ENCODE results near the gene GRK4.

DNA sequence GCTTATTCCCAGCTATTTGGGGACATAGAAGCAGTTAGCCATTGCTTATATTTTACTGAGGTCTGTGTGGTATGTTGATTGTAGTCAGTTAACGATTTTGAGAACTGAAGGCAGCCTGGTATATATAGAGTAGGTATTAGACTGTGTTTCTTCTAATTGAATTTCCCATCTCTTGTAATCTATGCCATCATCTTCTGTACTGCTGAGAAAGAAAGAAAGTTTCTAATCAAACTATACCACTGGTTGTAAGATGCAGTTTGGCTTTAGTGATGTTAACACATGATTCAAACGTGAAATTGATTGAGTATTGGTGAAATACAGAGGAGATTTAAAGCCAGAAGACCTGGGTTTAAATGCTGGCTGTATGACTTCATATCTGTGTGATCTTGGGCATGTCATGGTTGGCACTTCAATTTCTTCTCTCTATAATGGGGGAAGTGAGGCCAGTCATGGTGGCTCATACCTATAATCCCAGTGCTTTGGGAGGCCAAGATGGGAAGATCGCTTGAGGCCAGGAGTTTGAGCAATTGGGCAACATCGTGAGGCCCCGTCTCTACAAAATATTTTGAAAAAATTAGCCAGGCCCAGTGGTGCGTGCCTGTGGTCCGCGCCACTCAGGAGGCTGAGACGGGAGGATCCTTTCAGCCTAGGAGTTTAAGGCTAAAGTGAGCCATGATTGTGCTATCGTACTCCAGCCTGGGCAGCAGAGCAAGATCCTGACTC is 122.7 kb downstream of the GRK4 start:
- no peak for TF ChIP-seq RAD21 (IDR thresholded peaks at IDR 0.05; ENCODE audit: low read depth)
- TF ChIP-seq EP300 (IDR thresholded peaks at IDR 0.05; ENCODE audit: borderline replicate concordance), result no peak
- no peak for TF ChIP-seq YY1 (IDR thresholded peaks at IDR 0.05; ENCODE audit: low read depth)
- no peak for TF ChIP-seq TCF12 (IDR thresholded peaks at IDR 0.05; ENCODE audit: low read depth)
- TF ChIP-seq, protein P1, sequence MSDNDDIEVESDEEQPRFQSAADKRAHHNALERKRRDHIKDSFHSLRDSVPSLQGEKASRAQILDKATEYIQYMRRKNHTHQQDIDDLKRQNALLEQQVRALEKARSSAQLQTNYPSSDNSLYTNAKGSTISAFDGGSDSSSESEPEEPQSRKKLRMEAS (IDR thresholded peaks at IDR 0.05), result no peak

Data from Ishikawa (cell line).